PC-3 (cell line): ENCODE data around the gene TCEA3. TPM values are rescaled to one million over a fixed set of nuclear protein-coding genes. Genes with fewer than 3 reads are reported as not detected.

Experiments
- ATAC-seq: fragments of 200-7000 bp; cut with Tn5 transposase; 2 replicates; pipeline ENCODE4 v1.9.1; 2020; ENCODE audit warnings: mild to moderate bottlenecking, moderate library complexity
- Bru-seq: library from RNA; stranded (reverse); fragments of 400-500 nt; gene quantifications from one replicate; lab custom pipeline; 2021; lab: Mats Ljungman, UMichigan
- BruChase-seq, 2 experiments: library from RNA; stranded (reverse); fragments of 400-500 nt; gene quantifications; one replicate each; lab custom pipeline; 2021; lab: Mats Ljungman, UMichigan
- BruUV-seq: library from RNA; stranded (reverse); fragments of 400-500 nt; replicated peaks from 2 replicates; lab custom pipeline; 2021; lab: Mats Ljungman, UMichigan
- CTCF ChIA-PET: fragments of 300-600 bp; sonication (Branson Sonifier 250); formaldehyde crosslinking; loops from one replicate; lab custom pipeline; 2022; ENCODE audit warnings: antibody characterized with exemption; lab: Charles Lee
- POLR2A ChIA-PET: fragments of 300-600 bp; sonication (Branson Sonifier 250); formaldehyde crosslinking; loops from one replicate; lab custom pipeline; 2022; ENCODE audit warnings: antibody characterized with exemption; ENCODE audit not compliant: unreplicated experiment; lab: Charles Lee
- DNase-seq: peaks from one replicate; pipeline ENCODE4 v3.0.0-alpha.2; 2015
- H2AFZ ChIP-seq: fragments of 300-600 bp; sonication (generic); 2 replicates; pipeline ENCODE4 v1.6.0; 2016; ENCODE audit warnings: antibody characterized with exemption, low read length
- H3F3A ChIP-seq: fragments of 300-600 bp; sonication (generic); one replicate; pipeline ENCODE4 v1.6.0; 2017; ENCODE audit warnings: antibody characterized with exemption, low read length, control low read depth, mild to moderate bottlenecking; ENCODE audit not compliant: unreplicated experiment
- H3K27ac ChIP-seq: fragments of 300-600 bp; sonication (generic); 2 replicates; pipeline ENCODE4 v1.5.1; 2016; ENCODE audit warnings: mild to moderate bottlenecking, low read length
- H3K27me3 ChIP-seq: fragments of 300-600 bp; sonication (generic); 2 replicates; pipeline ENCODE4 v1.6.1; 2016; ENCODE audit warnings: low read length, mixed read lengths
- H3K36me3 ChIP-seq: fragments of 300-600 bp; sonication (generic); 2 replicates; pipeline ENCODE4 v1.6.1; 2016; ENCODE audit warnings: low read depth, mixed run types, low read length, mixed read lengths
- H3K4me1 ChIP-seq: fragments of 300-600 bp; sonication (generic); 2 replicates; pipeline ENCODE4 v1.5.1; 2016; ENCODE audit warnings: low read length; ENCODE audit not compliant: insufficient read depth
- H3K4me2 ChIP-seq: fragments of 300-600 bp; sonication (generic); 2 replicates; pipeline ENCODE4 v1.6.0; 2016; ENCODE audit warnings: low read length
- H3K4me3 ChIP-seq: fragments of 300-600 bp; sonication (generic); 2 replicates; pipeline ENCODE4 v1.5.1; 2016; ENCODE audit warnings: mild to moderate bottlenecking, low read length, mixed read lengths
- H3K79me2 ChIP-seq: fragments of 300-600 bp; sonication (generic); 2 replicates; pipeline ENCODE4 v1.6.1; 2017; ENCODE audit warnings: low read length, mixed read lengths
- H3K9ac ChIP-seq: fragments of 300-600 bp; sonication (generic); 2 replicates; pipeline ENCODE4 v1.6.0; 2016; ENCODE audit warnings: mild to moderate bottlenecking, low read length
- H3K9me2 ChIP-seq: fragments of 300-600 bp; sonication (generic); replicated peaks from 2 replicates; pipeline ENCODE4 v1.6.1; 2016; ENCODE audit warnings: mixed run types, low read length, mixed read lengths
- H3K9me3 ChIP-seq: fragments of 300-600 bp; sonication (generic); 2 replicates; pipeline ENCODE4 v1.6.1; 2016; ENCODE audit warnings: low read length, mixed read lengths
- H4K20me1 ChIP-seq: fragments of 300-600 bp; sonication (generic); 2 replicates; pipeline ENCODE4 v1.6.1; 2016; ENCODE audit warnings: low read length, mixed read lengths
- EZH2 ChIP-seq: fragments of 300-600 bp; sonication (generic); IDR thresholded peaks from one replicate; pipeline ENCODE4 v1.6.1; 2017; ENCODE audit warnings: antibody characterized with exemption, mild to moderate bottlenecking, low read length; ENCODE audit not compliant: unreplicated experiment
- EZH2phosphoT487 ChIP-seq: fragments of 300-600 bp; sonication (generic); IDR thresholded peaks from 2 replicates; pipeline ENCODE4 v1.6.1; 2018; ENCODE audit warnings: mild to moderate bottlenecking, antibody characterized with exemption, low read length, borderline replicate concordance
- intact Hi-C: fragments of 100-400 bp; cut with micrococcal nuclease; formaldehyde crosslinking; loops from 2 replicates; pipeline ENCODE4 v1.9.0; 2023
- long read RNA-seq: library from polyadenylated mRNA; unstranded; transcript quantifications from one replicate; pipeline ENCODE4 v2.0.0, GENCODE V29; 2021; ENCODE audit not compliant: unreplicated experiment
- total RNA-seq: library from RNA; depleted of rRNA; stranded (reverse); fragments of >200 nt; gene quantifications from 2 replicates; pipeline ENCODE4 v1.2.3, GENCODE V29; 2014; rRNA removed
- TF ChIP-seq, protein P1 (sequence below): fragments of 300-600 bp; sonication (generic); conservative IDR thresholded peaks from 2 replicates; pipeline ENCODE4 v1.5.1; 2017; ENCODE audit warnings: antibody characterized with exemption, low read depth, mild to moderate bottlenecking, low read length

TCEA3 gene
- 18.7 and 23.6 TPM in 2 replicates for total RNA-seq
- Bru-seq, nascent RNA, result percentile 64 among the genes with signal in this experiment
- percentile 63 among the genes with signal in this experiment for BruChase-seq, experiment 1, labeled RNA remaining after a 6-hour chase
- percentile 74 among the genes with signal in this experiment for BruChase-seq, experiment 2, labeled RNA remaining after a 2-hour chase
- long read RNA-seq, transcript TCEA3-203 (11 exons, 1,559 nt), result major isoform, 56 of 121 reads
- long read RNA-seq, partial matches to known transcripts, result 19 of 121 reads
- long read RNA-seq, other reads (novel, unspliced or antisense), result 44 of 121 reads

DNA sequence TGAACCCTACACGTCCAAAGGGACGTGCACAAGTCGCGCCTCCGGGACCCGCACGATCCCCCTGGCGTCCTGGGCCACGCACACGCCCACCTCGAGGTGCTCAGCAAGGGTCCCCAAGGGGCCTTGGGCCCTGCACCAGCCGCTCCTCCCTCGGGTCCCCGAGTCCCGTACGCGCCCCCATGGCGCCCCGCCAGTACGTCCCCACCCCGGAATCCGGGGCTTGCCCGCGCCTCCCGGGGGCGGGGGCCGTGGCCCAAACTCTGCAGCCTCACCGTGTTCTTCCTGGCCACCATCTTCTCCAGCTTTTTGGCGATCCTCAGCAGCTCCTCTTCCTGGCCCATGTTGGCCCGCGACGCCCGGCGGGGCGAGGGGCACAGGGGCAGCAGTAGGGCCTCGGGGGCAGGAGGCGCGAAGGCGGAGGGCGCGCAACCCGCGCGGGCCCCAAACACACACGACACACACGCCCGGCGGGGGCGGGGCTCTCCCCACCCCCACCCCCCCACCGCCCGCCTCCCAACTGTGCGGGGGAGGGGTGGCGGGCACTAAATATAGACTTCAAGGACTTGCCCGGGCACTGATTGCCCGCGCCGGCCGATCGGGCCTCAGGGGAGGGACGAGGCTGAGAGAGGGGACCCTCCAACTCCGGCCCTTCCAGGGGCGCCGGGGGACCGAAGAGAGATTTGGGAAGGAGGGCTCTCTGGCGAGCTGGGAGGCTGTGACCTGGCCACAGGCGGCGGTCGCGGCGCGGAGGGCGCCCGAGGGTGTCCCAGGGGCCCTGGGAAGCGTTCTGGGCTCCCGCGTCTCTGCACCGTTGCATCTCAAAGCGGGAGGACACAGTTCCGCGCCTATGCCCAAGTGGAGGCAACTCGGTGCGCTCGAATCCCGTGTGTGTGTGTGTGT is at the start of gene TCEA3:
Gene TCEA3 (minus strand): TSS at position 456 of the 900 bp plus-strand sequence. CDS start 115 bp downstream, at position 341.
- no peak for TF ChIP-seq EZH2phosphoT487
- TF ChIP-seq, protein P1, sequence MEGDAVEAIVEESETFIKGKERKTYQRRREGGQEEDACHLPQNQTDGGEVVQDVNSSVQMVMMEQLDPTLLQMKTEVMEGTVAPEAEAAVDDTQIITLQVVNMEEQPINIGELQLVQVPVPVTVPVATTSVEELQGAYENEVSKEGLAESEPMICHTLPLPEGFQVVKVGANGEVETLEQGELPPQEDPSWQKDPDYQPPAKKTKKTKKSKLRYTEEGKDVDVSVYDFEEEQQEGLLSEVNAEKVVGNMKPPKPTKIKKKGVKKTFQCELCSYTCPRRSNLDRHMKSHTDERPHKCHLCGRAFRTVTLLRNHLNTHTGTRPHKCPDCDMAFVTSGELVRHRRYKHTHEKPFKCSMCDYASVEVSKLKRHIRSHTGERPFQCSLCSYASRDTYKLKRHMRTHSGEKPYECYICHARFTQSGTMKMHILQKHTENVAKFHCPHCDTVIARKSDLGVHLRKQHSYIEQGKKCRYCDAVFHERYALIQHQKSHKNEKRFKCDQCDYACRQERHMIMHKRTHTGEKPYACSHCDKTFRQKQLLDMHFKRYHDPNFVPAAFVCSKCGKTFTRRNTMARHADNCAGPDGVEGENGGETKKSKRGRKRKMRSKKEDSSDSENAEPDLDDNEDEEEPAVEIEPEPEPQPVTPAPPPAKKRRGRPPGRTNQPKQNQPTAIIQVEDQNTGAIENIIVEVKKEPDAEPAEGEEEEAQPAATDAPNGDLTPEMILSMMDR, result no peak
- TF ChIP-seq EZH2, result no peak
- ChIA-PET CTCF (interaction anchor here (0.6 to 1.8 kb wide), 4 partner anchors 21 to 124 kb away, joined by 3 to 9 read pairs (median 4); partner anchors contain the start of gene ASAP3), POLR2A (no interaction called here)
- H3K4me3 ChIP-seq, result peak within 1 kb of the TSS; percentile 81
- peak within 1 kb of the TSS; percentile 98 for H3K4me2 ChIP-seq
- intact Hi-C loops, result loop anchor here (5.0 kb wide), 1 partner anchor 113 kb away; no protein-coding TSS in a partner anchor
- no peaks in the 10 kb centered on the region for H3K9me2 ChIP-seq
- peak; percentile 26 for ATAC-seq
- H2AFZ ChIP-seq, result peak within 1 kb of the TSS; percentile 94
- no peaks in the 10 kb centered on the region for H3K36me3 ChIP-seq
- BruUV-seq, result no TSS peak
- H3K9me3 ChIP-seq, result no peaks in the 10 kb centered on the region
- no peaks in the 10 kb centered on the region for H4K20me1 ChIP-seq
- H3K27me3 ChIP-seq, result no peaks in the 10 kb centered on the region
- peak within 1 kb of the TSS; percentile 69 for H3K9ac ChIP-seq
- peaks cover 15% of the 10 kb centered on the region; the same call in 1 of the 2 replicates for H3K79me2 ChIP-seq
- peak; percentile 19 for DNase-seq
- peaks cover 23% of the 10 kb centered on the region for H3K4me1 ChIP-seq
- H3F3A ChIP-seq, result no peaks in the 10 kb centered on the region
- peak within 1 kb of the TSS; percentile 26; the same call in 1 of the 2 replicates for H3K27ac ChIP-seq

DNA sequence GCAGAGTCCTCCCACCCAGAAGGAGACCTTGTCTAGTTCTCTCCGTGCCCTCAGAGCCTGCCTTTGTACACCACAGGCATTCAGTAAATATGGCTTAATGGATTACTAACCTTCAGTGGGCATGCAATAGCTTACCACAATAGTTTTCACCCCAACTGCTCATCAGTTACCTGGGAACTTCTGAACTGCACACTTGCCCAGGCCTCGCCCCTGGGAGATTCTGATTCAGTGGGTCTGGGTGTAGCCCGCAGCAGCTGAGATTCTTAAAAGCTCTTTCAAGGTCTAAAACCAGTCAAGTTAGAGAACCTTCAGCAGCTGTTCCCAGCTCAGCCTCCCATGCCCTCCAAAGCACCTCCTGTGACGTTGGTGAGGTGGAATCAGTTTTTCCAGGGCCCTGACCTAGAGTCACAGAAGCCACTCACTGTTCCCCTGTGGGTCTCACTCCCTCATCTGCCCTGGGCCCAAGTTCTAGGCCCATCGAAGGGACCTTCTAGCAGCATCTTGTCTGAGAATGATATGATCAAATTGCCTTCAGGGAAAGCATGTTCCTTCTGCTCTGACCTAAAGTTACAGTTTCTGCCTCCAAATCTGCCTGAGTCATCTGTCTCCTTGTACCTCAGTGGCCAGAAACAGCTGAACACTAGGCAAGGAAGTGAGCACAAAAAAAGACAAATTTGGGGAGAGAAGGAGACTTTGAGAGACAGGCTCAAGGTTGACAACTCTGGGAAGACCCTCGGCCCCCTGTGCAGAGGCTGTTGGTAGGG is 48.7 kb upstream of the TCEA3 start:
- CTCF ChIA-PET, result no interaction called here
- Histone ChIP-seq H3F3A (no peaks in the 10 kb centered on the region), H2AFZ (no peak overlapping the region), H3K4me3 (no peak overlapping the region), H4K20me1 (no peaks in the 10 kb centered on the region), H3K4me1 (peaks cover 36% of the 10 kb centered on the region), H3K27me3 (no peaks in the 10 kb centered on the region), H3K27ac (peak overlapping the region; percentile 32), H3K36me3 (no peaks in the 10 kb centered on the region), H3K9me3 (no peaks in the 10 kb centered on the region), H3K9me2 (no peaks in the 10 kb centered on the region), H3K4me2 (no peak overlapping the region), H3K9ac (no peak overlapping the region), H3K79me2 (no peaks in the 10 kb centered on the region)
- TF ChIP-seq EZH2phosphoT487, result no peak
- TF ChIP-seq, protein P1, result no peak
- no peak for TF ChIP-seq EZH2
- no TSS peak for BruUV-seq
- POLR2A ChIA-PET, result no interaction called here
- intact Hi-C loops, result no loop called here
- ATAC-seq, result no peak
- peak; percentile 50 for DNase-seq
